MM.1S (cell line): ENCODE results near the gene HPX.

Experiments
- DNase-seq: peaks from one replicate; pipeline ENCODE4 v3.0.0-alpha.2; 2015
- H2AFZ ChIP-seq: fragments of 300-600 bp; sonication (generic); 2 replicates; pipeline ENCODE4 v1.6.0; 2016; ENCODE audit warnings: antibody characterized with exemption, low read length
- H3F3A ChIP-seq: fragments of 300-600 bp; sonication (generic); 2 replicates; pipeline ENCODE4 v1.6.1; 2016; ENCODE audit warnings: mild to moderate bottlenecking, antibody characterized with exemption, low read length, moderate library complexity, mixed read lengths; ENCODE audit not compliant: insufficient read depth
- H3K27ac ChIP-seq: fragments of 300-600 bp; sonication (generic); 2 replicates; pipeline ENCODE4 v1.5.1; 2016; ENCODE audit warnings: mild to moderate bottlenecking, low read length
- H3K27me3 ChIP-seq: fragments of 300-600 bp; sonication (generic); replicated peaks from 2 replicates; pipeline ENCODE4 v1.6.0; 2016; ENCODE audit warnings: low read length; ENCODE audit not compliant: insufficient read depth
- H3K36me3 ChIP-seq: fragments of 300-600 bp; sonication (generic); replicated peaks from 2 replicates; pipeline ENCODE4 v1.6.1; 2016; ENCODE audit warnings: mild to moderate bottlenecking, low read length, mixed read lengths; ENCODE audit not compliant: insufficient read depth
- H3K4me1 ChIP-seq: fragments of 300-600 bp; sonication (generic); 2 replicates; pipeline ENCODE4 v1.6.1; 2016; ENCODE audit warnings: low read length, mixed read lengths
- H3K4me2 ChIP-seq: fragments of 300-600 bp; sonication (generic); 2 replicates; pipeline ENCODE4 v1.6.0; 2016; ENCODE audit warnings: low read depth, low read length
- H3K4me3 ChIP-seq: fragments of 300-600 bp; sonication (generic); 2 replicates; pipeline ENCODE4 v1.5.1; 2016; ENCODE audit warnings: low read length, mixed read lengths
- H3K79me2 ChIP-seq: fragments of 300-600 bp; sonication (generic); 2 replicates; pipeline ENCODE4 v1.6.1; 2016; ENCODE audit warnings: mixed run types, low read length, mixed read lengths
- H3K9ac ChIP-seq: fragments of 300-600 bp; sonication (generic); 2 replicates; pipeline ENCODE4 v1.6.1; 2016; ENCODE audit warnings: low read length, mixed read lengths
- H3K9me2 ChIP-seq: fragments of 300-600 bp; sonication (generic); replicated peaks from 2 replicates; pipeline ENCODE4 v1.6.1; 2016; ENCODE audit warnings: mild to moderate bottlenecking, low read length, mixed read lengths; ENCODE audit not compliant: insufficient read depth
- H3K9me3 ChIP-seq: fragments of 300-600 bp; sonication (generic); replicated peaks from 2 replicates; pipeline ENCODE4 v1.6.1; 2016; ENCODE audit warnings: mild to moderate bottlenecking, low read length, mixed read lengths; ENCODE audit not compliant: insufficient read depth
- H4K20me1 ChIP-seq: fragments of 300-600 bp; sonication (generic); 2 replicates; pipeline ENCODE4 v1.6.1; 2016; ENCODE audit warnings: mild to moderate bottlenecking, low read length, moderate library complexity, mixed read lengths; ENCODE audit not compliant: insufficient read depth
- CTCF ChIP-seq: fragments of 300-600 bp; sonication (generic); IDR thresholded peaks from 2 replicates; pipeline ENCODE4 v1.5.1; 2016; ENCODE audit warnings: antibody characterized with exemption, low read length, mixed read lengths
- EZH2 ChIP-seq: fragments of 300-600 bp; sonication (generic); optimal IDR thresholded peaks from 2 replicates; pipeline ENCODE3; 2017; ENCODE audit warnings: low read depth, mild to moderate bottlenecking, antibody characterized with exemption, low read length, mixed read lengths
- EZH2phosphoT487 ChIP-seq: fragments of 300-600 bp; sonication (generic); IDR thresholded peaks from 2 replicates; pipeline ENCODE4 v1.6.1; 2018; ENCODE audit warnings: antibody characterized with exemption, low read length

Gene HPX

GRCh38 chr11:6431861-6432260 is 8.9 kb downstream of the HPX start:
- Histone ChIP-seq H3K36me3 (no peaks in the 10 kb centered on the region), H3K79me2 (no peaks in the 10 kb centered on the region), H2AFZ (no peak overlapping the region), H3K9me2 (no peaks in the 10 kb centered on the region), H3K9ac (no peak overlapping the region), H3K27me3 (no peaks in the 10 kb centered on the region), H3K9me3 (no peaks in the 10 kb centered on the region), H3K4me2 (no peak overlapping the region), H3K4me1 (no peaks in the 10 kb centered on the region), H4K20me1 (no peaks in the 10 kb centered on the region), H3K27ac (no peak overlapping the region), H3F3A (no peaks in the 10 kb centered on the region), H3K4me3 (no peak overlapping the region)
- TF ChIP-seq EZH2phosphoT487 (no peak), CTCF (no peak), EZH2 (no peak)
- no peak for DNase-seq

DNA sequence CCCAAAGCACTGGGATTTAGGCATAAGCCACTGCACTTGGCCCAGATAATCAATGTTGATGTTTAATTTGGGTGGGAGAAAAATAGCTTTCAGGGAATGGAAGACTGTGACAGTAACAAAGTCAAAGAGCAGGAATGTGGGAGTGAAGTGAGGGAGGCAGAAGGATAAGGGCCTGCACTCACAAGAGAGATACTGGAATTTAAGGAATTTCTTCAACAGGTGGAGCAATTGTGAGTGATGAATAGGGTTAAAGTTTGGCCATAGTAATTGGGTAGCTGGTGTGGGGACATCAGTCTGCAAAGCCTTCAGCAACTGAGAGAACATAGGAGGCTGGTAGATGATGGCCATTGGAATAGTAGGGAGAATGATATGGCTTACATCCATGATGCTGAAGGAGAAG is 13.3 kb downstream of the HPX start:
- H4K20me1 ChIP-seq = no peaks in the 10 kb centered on the region
- H3K4me1 ChIP-seq = no peaks in the 10 kb centered on the region
- H3F3A ChIP-seq = no peaks in the 10 kb centered on the region
- H3K9ac ChIP-seq = no peak overlapping the region
- no peak overlapping the region for H3K4me3 ChIP-seq
- no peaks in the 10 kb centered on the region for H3K9me3 ChIP-seq
- no peaks in the 10 kb centered on the region for H3K79me2 ChIP-seq
- no peak for DNase-seq
- no peak for TF ChIP-seq EZH2phosphoT487
- TF ChIP-seq EZH2 = no peak
- no peak for TF ChIP-seq CTCF
- H3K4me2 ChIP-seq = no peak overlapping the region
- no peak overlapping the region for H3K27ac ChIP-seq
- no peaks in the 10 kb centered on the region for H3K36me3 ChIP-seq
- no peaks in the 10 kb centered on the region for H3K9me2 ChIP-seq
- H3K27me3 ChIP-seq = no peaks in the 10 kb centered on the region
- no peak overlapping the region for H2AFZ ChIP-seq

- H3K4me1 ChIP-seq = 0 out of 2 replicates have a peak, but pooled peaks cover 3% of the 10 kb centered on the region
- no peak overlapping the region for H3K9ac ChIP-seq
- TF ChIP-seq EZH2 = no peak
- TF ChIP-seq EZH2phosphoT487 = no peak
- no peak for TF ChIP-seq CTCF
- no peak overlapping the region for H3K27ac ChIP-seq
- H3K36me3 ChIP-seq = no peaks in the 10 kb centered on the region
- no peak overlapping the region for H2AFZ ChIP-seq
- H3K4me2 ChIP-seq = no peak overlapping the region
- no peaks in the 10 kb centered on the region for H3K9me3 ChIP-seq
- no peaks in the 10 kb centered on the region for H3K9me2 ChIP-seq
- peaks cover 19% of the 10 kb centered on the region for H3K27me3 ChIP-seq
- no peaks in the 10 kb centered on the region for H3F3A ChIP-seq
- H4K20me1 ChIP-seq = no peaks in the 10 kb centered on the region
- no peak overlapping the region for H3K4me3 ChIP-seq
- DNase-seq = no peak
- no peaks in the 10 kb centered on the region for H3K79me2 ChIP-seq
Measured at GRCh38 chr11:6420677-6421076, 20.1 kb downstream of the HPX start.
